GM10248 (cell line): ENCODE data around the gene POMP.

Source experiments
- CTCF ChIA-PET: fragments of 300-600 bp; sonication (Branson Sonifier 250); formaldehyde crosslinking; extraction: SDS; loops from one replicate; lab custom pipeline; 2021; ENCODE audit warnings: antibody characterized with exemption; lab: Yijun Ruan, JAX
- POLR2A ChIA-PET: fragments of 350-650 bp; sonication (Branson Sonifier 250); formaldehyde crosslinking; extraction: SDS; loops from one replicate; lab custom pipeline; 2020; ENCODE audit warnings: antibody characterized with exemption; lab: Yijun Ruan, JAX
- DNase-seq: peaks from one replicate; pipeline ENCODE4 v3.0.0; 2012; ENCODE audit errors: extremely low spot score
- TF ChIP-seq, protein P1 (sequence below): IDR thresholded peaks from 2 replicates; pipeline ENCODE4 v1.5.1; 2012; ENCODE audit warnings: mild to moderate bottlenecking, low read depth; ENCODE audit errors: extremely low read depth, missing control alignments, control extremely low read depth

Gene POMP, protein sequence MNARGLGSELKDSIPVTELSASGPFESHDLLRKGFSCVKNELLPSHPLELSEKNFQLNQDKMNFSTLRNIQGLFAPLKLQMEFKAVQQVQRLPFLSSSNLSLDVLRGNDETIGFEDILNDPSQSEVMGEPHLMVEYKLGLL

DNA sequence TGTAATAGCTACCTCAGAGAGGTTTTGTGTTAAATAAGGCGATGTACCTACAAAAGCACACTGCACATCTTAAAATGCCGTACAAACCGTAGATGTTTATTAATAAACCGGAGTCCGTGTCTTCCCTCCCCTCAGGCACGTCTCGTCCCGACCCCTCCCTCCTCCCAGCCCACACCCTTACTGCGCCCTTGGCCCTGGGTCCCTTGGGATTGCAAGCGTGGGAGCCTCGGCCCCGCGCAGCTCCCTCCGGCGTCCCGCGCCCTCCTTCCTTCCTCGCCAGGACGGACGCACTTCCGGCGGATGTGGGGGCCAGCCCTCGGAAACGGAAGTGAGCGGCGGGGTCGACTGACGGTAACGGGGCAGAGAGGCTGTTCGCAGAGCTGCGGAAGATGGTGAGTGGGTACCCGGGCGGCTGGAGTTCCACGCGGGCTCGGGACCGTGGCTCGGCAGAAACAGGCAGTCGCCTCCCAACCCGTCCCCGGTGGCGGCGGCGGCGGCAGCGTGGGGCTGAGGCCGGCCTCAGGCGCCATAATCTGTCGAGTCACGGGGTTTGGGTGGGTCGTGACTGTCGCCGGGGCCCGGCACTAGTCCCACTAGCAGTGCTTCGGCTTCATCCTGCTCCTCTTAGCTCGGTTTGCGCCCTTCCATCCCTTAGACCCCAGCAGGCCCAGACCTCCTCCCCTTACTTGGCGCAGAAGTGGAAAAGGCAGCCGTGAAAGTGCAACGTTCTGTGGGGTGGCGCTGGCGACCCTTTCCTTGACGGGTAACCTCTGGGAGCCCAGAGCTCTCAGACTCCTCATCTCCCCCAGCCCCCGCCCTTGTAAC is at the start of gene POMP:
POMP (plus strand) TSS at position 335 of the 825 bp plus-strand sequence; CDS start at position 390, 55 bp downstream.
- CTCF ChIA-PET: interaction anchor here (1.1 to 4.9 kb wide), 7 partner anchors 11 to 335 kb away, joined by 3 to 16 read pairs (median 4); no protein-coding TSS in a partner anchor
- POLR2A ChIA-PET: interaction anchor here (1.0 to 1.7 kb wide), 5 partner anchors 9 to 47 kb away, joined by 3 to 5 read pairs (median 4); no protein-coding TSS in a partner anchor

DNA sequence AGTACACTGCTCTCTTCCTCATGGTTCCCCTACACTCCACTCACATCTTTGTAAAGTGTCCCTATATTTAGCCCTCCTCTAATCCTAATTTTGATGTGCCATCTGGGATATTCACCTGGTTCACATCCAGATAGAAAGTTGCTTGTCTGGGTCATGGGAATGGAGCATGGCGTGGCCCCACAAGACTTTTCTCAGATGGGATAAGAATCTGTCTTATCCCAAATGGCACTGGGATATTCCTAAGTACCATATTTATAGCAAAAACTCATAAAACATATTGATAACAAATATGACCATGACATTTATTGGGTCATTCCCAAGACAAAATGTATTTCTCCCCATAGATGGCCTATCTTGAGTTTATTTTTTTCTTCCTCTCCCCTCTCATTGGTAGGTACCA is 49.5 kb upstream of the POMP start:
- TF ChIP-seq, protein P1, sequence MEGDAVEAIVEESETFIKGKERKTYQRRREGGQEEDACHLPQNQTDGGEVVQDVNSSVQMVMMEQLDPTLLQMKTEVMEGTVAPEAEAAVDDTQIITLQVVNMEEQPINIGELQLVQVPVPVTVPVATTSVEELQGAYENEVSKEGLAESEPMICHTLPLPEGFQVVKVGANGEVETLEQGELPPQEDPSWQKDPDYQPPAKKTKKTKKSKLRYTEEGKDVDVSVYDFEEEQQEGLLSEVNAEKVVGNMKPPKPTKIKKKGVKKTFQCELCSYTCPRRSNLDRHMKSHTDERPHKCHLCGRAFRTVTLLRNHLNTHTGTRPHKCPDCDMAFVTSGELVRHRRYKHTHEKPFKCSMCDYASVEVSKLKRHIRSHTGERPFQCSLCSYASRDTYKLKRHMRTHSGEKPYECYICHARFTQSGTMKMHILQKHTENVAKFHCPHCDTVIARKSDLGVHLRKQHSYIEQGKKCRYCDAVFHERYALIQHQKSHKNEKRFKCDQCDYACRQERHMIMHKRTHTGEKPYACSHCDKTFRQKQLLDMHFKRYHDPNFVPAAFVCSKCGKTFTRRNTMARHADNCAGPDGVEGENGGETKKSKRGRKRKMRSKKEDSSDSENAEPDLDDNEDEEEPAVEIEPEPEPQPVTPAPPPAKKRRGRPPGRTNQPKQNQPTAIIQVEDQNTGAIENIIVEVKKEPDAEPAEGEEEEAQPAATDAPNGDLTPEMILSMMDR: no peak
- DNase-seq: no peak
- POLR2A ChIA-PET: no interaction called here
- CTCF ChIA-PET: no interaction called here

More for the DNA sequence above, at the start of gene POMP:
- peak; percentile 94 for DNase-seq
- TF ChIP-seq, protein P1: no peak

DNA sequence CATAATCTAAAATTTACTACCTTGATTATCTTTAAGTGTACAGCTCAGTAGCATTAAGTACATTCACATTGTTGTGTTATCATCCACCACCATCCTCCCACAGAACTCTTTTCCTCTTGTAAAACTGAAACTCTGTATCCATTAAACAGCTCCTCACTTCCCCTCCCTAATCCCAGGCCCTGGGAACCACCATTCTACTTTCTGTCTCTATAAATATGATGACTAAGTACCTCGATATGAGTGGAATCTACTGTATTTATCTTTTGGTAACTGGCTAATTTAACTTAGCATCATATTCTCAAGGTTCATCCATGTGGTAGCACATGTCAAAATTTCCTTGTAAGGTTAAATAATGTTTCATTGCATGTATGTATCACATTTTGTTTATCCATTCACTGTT is 49.0 kb upstream of the POMP start:
- TF ChIP-seq, protein P1: no peak
- no peak for DNase-seq
- POLR2A ChIA-PET: no interaction called here
- CTCF ChIA-PET: no interaction called here

DNA sequence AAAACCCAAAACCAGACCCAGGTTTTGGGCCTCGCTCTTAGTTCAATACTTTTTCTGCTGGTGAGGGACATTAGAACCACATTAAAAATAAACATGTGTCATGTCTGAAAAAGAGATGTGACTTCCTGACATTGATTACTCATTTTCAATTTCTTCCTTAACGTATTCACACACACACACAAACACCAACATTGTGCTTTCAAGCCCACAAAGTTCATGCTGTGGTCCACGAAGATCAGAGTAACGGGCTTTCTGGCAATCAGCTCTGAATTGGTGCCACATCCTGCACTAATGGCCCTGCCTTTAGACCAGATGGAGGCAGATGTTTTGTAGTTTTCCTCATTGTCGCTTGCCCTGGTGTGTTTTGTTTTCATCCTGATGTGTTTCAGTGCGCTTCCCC is 47.9 kb upstream of the POMP start:
- CTCF ChIA-PET: no interaction called here
- TF ChIP-seq, protein P1: no peak
- POLR2A ChIA-PET: no interaction called here
- no peak for DNase-seq

DNA sequence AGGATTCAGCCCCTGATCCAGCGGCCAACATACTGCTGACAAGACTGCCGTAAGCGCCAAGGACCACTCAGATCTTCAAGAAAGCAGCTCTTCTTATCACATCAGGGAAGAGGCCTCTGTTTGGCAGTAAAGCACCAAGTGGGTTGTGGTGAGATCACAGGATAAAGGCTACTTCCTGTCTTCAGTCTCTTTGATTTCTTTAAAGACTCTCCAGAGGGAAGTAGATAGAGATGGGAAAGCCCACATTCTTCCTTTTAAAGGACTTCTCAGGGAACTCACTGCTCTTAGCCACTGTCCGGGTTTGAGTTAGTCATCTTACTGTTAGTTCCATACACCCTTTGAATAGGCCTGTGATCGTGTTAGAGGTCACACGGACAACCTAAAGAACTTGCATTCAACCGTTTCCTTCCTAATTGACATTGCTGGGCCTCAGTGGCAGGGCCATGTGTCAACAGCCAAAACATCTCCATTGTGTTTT is 47.2 kb upstream of the POMP start:
- TF ChIP-seq, protein P1: no peak
- ChIA-PET CTCF (no interaction called here), POLR2A (no interaction called here)
- no peak for DNase-seq

DNA sequence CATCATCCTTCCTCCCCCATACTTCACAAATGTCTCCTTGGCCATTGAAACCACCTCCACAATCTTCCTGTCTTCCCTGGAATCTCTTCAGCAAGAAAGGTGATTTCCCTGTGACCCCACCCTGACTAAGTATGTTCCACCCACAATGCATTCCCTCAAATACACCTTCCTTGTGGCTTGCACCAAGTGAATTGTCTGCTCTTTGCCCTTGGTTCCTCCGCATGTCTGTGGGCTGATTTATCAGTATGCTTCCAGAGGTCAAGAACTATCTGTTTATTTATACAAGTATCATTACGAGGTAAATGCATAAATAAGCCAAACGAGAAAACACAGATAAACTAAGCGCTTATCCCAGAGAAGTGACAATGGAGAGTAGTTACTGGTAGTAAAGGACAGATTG is 45.4 kb upstream of the POMP start:
- ChIA-PET POLR2A (no interaction called here), CTCF (no interaction called here)
- TF ChIP-seq, protein P1: no peak
- no peak for DNase-seq
